GM19099 (cell line): ENCODE results near the gene CDH13.

ENCODE experiments used
- POLR2A ChIP-seq: IDR thresholded peaks from 3 replicates; pipeline ENCODE4 v1.6.1; 2011; ENCODE audit warnings: low read depth; ENCODE audit not compliant: insufficient read length; ENCODE audit errors: extremely low read depth

The CDH13 gene

DNA sequence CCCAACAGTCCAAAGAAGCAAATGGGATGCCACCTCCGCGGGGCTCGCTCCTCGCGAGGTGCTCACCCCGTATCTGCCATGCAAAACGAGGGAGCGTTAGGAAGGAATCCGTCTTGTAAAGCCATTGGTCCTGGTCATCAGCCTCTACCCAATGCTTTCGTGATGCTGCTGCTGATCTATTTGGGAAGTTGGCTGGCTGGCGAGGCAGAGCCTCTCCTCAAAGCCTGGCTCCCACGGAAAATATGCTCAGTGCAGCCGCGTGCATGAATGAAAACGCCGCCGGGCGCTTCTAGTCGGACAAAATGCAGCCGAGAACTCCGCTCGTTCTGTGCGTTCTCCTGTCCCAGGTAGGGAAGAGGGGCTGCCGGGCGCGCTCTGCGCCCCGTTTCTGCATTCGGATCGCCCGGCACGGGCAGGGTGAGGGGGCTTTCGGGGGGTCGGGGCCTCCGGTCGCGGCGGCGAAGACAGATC lies at the start of gene CDH13:
TSS of gene CDH13 (plus strand) at position 179 of the 471 bp plus-strand sequence.
- no peak for TF ChIP-seq POLR2A

DNA sequence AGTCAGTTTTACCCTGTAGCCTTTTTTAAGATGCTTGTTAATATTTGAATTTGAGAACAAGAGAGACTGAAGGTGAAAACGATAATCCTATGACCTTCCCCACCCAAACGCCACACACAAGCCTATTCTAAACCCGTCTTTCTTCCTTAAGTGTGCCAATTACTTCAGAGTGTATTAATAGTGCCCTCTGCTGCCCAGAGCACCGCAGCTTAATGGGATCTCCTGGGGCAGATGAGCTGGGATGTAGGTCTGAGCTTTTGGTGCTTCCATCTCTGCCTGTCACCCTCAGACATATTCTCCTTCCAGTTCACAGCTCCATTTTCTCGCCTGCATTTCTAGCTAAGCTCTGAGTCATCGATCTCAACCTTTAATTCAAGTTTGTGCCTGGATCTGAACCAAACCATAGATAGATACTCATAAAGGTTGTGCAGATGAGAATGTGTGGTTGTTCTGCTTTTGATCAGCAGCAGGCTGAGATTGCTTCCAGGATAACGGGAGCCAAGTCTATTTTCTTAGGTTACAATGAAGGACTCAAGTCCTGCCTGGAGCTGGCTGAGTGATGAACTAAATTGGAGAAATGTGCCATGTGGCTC lies 46.4 kb upstream of the CDH13 start:
- TF ChIP-seq POLR2A, result no peak

DNA sequence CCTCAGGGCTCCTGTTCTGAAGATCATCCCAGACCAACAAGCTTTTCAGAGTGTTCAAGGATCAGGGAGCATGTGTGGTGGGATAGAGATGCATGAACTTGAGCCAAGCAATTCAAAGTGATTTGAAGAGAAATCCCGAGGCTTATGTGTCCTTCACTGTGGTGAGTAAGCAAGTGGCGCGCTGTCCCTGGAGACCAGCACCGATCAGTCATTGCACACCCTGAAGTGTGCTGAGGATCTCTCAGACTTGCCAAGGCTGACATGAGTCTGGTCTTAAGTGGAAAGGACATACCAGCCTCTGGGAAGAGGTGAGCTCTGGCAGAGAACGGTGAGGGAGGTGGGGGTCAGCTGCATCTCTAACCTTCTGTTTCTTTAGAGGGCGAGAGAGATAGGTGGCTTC lies 43.8 kb upstream of the CDH13 start:
- no peak for TF ChIP-seq POLR2A

DNA sequence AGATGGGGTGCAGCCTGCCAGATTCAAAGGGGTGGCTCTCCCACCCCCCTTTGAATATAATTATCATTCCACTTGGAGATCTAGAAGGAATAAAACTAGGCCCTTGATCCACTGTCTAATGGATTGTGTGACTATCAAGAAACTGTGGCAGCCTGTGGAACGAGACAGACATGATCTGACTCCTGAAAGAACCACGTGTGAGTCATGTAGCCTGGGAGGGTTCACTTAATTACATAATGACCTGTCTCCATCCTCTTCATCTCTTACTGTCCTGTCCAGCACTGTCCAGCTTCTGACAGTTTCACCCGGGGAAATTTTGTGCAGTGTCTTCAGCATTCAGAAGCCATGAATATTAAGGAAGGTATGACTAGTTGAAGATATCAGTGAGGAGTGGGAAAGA lies 43.3 kb upstream of the CDH13 start:
- TF ChIP-seq POLR2A, result no peak

DNA sequence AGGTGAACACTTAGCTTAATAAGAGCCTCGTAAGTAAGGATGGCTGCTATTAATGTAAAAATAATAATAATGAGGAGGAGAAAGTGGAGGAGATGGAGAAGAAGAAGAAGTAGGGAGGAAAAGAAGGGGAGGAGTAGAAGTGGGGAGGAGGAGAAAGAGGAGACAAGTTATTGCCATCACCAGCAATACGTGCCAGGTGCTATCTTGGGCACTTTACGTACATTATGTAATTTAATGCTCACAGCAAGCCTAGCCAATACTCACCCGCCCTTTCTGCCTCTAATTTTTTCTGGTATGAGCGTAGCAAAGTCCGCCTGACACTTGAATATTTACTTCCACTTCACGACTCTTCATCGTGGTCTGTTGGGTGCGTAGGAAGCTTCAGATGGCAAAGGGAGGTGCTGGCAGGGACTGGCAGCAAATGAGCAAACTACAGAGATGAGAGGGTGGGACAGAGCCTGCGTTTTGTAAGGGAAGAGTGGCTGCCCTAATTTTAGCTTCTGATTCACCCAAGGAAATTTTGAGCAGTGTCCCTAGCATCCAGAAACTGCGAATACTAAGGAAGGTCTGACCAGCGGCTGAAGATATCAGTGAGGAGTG lies 42.1 kb upstream of the CDH13 start:
- no peak for TF ChIP-seq POLR2A

DNA sequence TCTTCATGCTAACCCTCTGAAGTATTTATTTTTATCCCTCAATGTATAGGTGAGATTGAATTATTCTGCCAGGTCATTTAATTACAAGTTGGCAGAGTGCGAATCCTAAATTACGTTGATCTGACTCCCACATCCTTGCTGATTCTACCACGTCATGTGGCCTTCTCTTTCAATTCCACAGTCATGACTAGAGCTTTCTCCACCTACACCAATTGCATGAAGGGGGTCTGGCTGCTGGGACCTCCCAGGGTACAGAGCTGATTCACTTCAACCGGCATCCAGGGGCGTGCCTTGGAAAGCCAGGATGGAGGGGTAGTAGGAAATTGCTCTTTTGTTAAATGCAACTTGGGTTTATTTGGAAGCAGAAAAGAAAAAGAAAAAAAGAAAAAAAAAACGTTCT lies 41.1 kb upstream of the CDH13 start:
- TF ChIP-seq POLR2A, result no peak

DNA sequence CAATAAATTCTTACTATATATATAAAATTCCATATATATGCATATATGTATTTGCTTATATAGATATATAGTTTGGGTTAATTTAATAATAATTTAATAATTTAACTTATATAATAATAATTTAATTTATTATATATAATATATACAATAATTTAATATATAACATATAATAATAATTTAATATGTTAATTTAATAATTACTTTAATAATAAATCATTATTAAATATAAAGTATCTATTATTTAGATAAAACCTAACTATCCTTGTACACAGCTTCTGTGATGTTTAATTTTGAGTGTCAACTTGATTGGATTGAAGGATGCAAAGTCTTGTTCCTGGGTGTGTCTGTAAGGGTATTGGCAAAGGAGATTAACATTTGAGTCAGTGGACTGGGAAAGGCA lies 40.6 kb upstream of the CDH13 start:
- no peak for TF ChIP-seq POLR2A

DNA sequence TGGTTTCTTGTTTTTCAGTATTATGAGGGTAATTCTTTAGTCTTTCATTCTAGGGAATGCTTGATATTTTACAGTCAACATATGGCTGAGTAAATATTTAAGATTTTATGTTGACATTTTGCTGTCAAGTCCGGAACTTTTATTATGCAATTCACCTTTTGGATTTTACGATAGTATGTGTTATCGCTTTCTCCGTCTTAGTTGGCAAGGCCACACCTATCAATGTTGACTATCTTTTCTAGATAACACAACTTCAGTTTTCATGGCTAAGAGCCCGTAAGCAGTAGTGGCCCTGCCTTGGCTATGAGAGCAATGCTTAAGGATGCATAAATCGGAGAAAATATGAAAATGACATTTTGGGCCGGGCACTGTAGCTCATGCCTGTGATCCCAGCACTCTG lies 39.5 kb upstream of the CDH13 start:
- TF ChIP-seq POLR2A, result no peak

DNA sequence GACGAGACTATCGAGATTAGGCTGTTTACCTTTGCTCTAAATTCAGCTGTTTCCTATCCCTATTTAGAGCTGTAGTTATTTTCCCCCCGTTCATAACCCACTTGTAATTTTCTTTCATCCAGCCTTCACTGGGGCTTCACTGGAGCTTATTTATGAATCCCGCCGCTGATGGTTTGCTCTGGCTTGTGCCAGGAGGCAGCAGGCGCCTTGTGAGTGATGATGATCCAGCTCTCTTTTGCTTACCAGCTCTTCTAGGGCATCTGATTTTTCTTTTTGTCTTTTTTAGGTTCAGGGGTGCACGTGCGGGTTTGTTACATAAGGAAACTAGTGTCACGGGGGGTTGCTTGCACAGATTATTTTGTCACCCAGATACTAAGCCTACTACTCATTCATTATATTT lies 37.4 kb upstream of the CDH13 start:
- no peak for TF ChIP-seq POLR2A

DNA sequence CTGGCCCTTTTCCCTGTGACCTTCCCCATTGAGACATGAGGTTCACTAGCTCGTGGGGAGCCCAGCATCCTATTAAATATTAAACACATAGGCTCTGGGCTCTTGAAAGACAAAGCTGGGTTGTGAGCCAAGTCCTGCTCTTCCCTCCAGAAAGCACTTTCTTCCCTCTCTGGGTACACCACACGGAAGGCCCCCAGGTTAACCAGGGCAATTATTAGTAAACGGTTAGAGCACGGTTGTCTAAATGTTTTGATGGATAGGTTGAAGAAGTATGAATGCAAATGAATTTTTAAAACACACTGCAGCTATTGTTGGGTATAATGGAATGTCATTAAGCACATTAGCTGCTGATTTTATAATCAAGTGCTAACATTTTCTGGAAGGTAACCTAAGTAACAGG lies 32.7 kb upstream of the CDH13 start:
- no peak for TF ChIP-seq POLR2A

DNA sequence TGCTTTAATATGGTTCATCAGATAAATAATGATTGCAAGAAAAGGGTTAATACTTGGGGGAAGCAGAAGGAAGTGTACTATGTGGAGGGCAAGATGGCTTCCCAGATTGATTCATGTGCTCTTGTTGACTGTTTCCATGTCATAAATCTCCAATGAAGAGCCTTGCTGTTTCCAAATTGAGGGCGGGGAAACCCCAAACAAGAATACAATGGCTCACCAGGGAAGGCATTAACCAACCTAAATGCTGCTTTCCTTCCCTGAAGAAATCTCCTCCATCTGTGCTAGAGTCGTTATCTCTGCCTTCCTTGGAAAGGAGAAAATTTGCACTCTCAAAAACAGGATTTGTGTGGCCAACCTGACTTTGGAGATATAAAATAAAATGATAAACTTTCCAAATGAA lies 28.0 kb upstream of the CDH13 start:
- no peak for TF ChIP-seq POLR2A

DNA sequence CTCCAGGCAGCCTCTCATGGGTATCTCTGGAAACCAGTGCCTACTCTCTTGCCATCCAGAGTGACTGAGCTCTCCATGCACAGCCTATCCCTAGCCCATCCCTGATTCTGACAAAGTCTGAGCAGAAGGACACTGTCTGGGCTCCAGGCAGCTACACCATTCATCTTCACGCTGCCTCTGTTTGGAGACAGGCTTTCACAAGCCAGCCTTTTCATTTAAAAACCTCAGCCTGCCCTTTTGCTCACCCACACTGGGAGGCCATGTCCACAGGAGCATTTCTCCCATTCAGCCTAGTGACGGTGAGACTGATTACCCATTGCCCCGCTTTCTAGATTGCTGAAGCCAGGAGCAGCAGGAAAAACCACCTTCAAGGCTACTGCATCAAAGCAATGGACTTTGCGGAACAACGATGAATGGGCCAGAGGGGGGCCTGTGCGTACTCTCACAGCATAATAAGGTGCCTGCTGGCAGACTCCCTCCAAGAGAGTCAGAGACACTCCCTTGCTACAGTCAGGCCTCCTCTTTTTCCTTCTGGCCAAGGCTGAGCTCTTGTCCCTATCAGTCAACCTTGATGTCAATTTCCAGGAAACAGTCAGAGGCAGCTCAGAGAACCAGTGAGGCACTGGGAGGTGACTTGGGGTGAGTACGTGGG lies 24.7 kb upstream of the CDH13 start:
- TF ChIP-seq POLR2A, result no peak

DNA sequence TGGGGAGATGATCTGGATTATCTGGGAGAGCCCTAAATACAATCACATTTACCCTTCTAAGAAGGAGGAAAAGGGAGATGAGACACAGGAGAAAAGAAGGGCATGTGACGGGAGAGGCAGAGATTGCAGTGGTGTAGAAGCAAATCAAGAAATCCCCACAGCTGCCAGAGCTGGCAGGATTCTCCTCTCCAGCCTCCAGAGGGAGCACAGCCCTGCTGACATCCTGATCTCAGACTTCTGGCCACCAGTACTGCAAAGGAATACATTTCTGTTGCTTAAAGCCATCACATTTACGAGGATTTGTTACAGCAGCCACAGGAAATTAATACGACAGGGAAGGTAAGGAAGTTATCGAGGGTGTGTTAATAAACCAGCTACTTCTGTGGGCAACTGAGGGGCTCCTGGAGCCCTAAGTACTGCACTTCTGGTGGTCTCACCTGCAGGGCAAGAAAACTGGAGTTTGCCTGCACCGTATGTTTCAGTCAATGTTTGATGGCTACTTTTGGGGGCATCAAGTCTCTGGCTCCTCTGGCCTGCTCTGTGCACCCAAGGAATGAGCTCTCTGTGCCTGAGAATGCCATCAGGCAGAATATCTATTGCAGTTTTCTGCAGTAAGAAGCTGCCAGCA lies 22.9 kb upstream of the CDH13 start:
- TF ChIP-seq POLR2A, result no peak

DNA sequence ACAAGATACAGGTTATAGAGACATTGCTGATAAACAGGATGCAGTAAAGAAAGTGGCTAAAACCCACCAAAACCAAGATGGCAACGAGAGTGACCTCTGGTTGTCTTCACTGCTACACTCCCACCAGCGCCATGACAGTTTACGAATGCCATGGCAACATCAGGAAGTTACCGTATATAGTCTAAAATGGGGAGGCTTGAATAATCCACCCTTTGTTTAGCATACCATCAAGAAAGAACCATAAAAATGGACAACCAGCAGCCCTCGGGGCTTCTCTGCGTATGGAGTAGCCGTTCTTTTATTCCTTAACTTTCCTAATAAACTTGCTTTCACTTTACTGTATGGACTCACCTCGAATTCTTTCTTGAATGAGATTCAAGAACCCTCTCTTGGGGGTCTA lies 21.7 kb upstream of the CDH13 start:
- no peak for TF ChIP-seq POLR2A

DNA sequence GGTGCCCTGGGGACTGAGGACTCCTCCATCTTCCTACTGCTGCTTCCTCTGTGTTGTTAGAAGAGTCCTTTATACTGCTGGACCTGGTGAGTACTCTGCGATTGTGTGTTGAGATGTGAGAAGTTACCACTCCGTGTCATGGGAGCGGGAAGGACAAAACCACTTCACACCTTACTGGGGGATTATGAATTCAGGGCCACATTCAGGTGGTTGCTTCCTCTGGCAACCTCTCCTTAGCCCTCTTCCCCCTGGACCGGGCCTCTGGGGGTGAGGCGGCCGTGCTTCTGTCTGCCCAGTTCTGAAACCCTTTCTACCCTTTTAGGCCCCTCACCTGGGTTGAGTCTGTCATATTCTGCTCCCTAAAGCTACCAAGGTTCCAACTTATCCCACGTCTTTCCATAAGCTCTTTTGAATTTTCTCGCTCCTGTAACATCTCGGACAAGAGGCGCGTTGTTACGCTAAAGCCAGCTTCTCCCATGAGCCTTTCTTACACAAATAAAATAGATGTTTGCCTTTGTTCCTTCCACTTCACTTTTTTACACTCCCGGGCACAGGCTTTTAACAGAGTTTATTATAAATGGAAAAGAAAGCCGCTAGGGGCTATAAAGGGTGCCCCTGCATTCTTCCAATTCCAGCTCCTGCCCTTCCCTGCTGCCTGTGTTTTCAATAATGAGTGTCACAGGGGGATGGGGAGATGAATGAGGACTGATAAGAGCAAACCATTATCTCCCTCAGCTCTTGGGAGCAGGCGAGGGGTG lies 20.7 kb upstream of the CDH13 start:
- no peak for TF ChIP-seq POLR2A
